ENCODE results near the gene DEFB108B. TPM values are rescaled to one million over a fixed set of nuclear protein-coding genes. Genes with fewer than 3 reads are reported as not detected.

Gene DEFB108B
- total RNA-seq, 2 donors from 2014 or later: not detected

Small RNA genes lying within 50 kb of the gene (small RNA-seq; reads per million reads assigned to genes)
- 0 reads per million in 2 donors for gene RNA5SP342

Other genes with a start within 250 kb of the DEFB108B start
- gene DEFB131B, start 45.3 kb downstream of the DEFB108B start, total RNA-seq: not detected
- gene XNDC1N, start 95.4 kb downstream of the DEFB108B start, total RNA-seq: 1 to 10 TPM; 4.9 to 7.7 TPM
- gene RNF121, start 95.8 kb downstream of the DEFB108B start, total RNA-seq: 10 to 100 TPM; 32.4 to 48.0 TPM
- 10 to 100 TPM in 1 of 2 donors, 1 to 10 TPM in 1; 3.1 to 13.9 TPM for gene IL18BP, start 165.7 kb downstream of the DEFB108B start, total RNA-seq
- 100 to 1,000 TPM; 623 to 712 TPM for gene NUMA1, start 247.3 kb downstream of the DEFB108B start, total RNA-seq
- 10 to 100 TPM; 13.1 to 25.1 TPM for gene LRRC51, start 247.7 kb downstream of the DEFB108B start, total RNA-seq